HepG2 (cell line): ENCODE measurements around the gene SHC3. TPM values are rescaled to one million over a fixed set of nuclear protein-coding genes. Genes with fewer than 3 reads are reported as not detected.

Experiments used
- ARNT ChIP-seq: fragments of 450-650 bp; IDR thresholded peaks from 2 replicates; pipeline ENCODE4 v1.6.1; 2017
- BCL3 ChIP-seq: sonication (generic); formaldehyde crosslinking; IDR thresholded peaks from 2 replicates; pipeline ENCODE4 v1.5.1; 2020; ENCODE audit warnings: mild to moderate bottlenecking, missing genetic modification reagents, moderate library complexity
- ELK4 ChIP-seq: sonication (generic); formaldehyde crosslinking; IDR thresholded peaks from 2 replicates; pipeline ENCODE4 v1.9.0; 2021; ENCODE audit warnings: missing genetic modification reagents, borderline replicate concordance
- GZF1 ChIP-seq: sonication (generic); formaldehyde crosslinking; IDR thresholded peaks from 2 replicates; pipeline ENCODE4 v1.5.1; 2020; ENCODE audit warnings: mild to moderate bottlenecking, missing genetic modification reagents
- HMG20B ChIP-seq: conservative IDR thresholded peaks from 2 replicates; pipeline ENCODE4 v1.6.1; 2016; ENCODE audit warnings: missing genetic modification reagents, missing compliant biosample characterization
- NCOR1 ChIP-seq: fragments of 200-600 bp; sonication (generic); IDR thresholded peaks from 2 replicates; pipeline ENCODE4 v1.7.0; 2017; ENCODE audit warnings: antibody characterized with exemption, low read length, borderline replicate concordance
- ZHX2 ChIP-seq, 2 experiments: sonication (generic) in 1 of 2; formaldehyde crosslinking in 1 of 2; IDR thresholded peaks; 2 replicates each; pipeline versions ENCODE4 v1.6.1 to v1.9.0; 2014 to 2022; ENCODE audit warnings: antibody characterized with exemption in 1 of 2, borderline replicate concordance in 1 of 2, inconsistent platforms in 1 of 2, low read depth in 1 of 2, missing genetic modification reagents in 1 of 2
- ZNF7 ChIP-seq: IDR thresholded peaks from 2 replicates; pipeline ENCODE4 v1.6.1; 2016; ENCODE audit warnings: missing biosample characterization, missing genetic modification reagents
- ZNF83 ChIP-seq: sonication (generic); formaldehyde crosslinking; IDR thresholded peaks from 2 replicates; pipeline ENCODE4 v1.4.0; 2020; ENCODE audit warnings: missing genetic modification reagents, mild to moderate bottlenecking, borderline replicate concordance
- ZZZ3 ChIP-seq: sonication (generic); formaldehyde crosslinking; IDR thresholded peaks from 2 replicates; pipeline ENCODE4 v1.4.0; 2020; ENCODE audit warnings: missing genetic modification reagents, mild to moderate bottlenecking, borderline replicate concordance
- polyA plus RNA-seq, 8 experiments: library from polyadenylated mRNA; depleted of rRNA in 3 of 8; stranded (reverse) in 7 of 8; unstranded in 1 of 8; fragments of >200 nt; fragmentation: Illumina TruSeq in 4 of 8; extraction: Trizol in 4 of 8; gene quantifications; 2 replicates each; pipeline versions ENCODE4 v1.2.1 to v1.2.3, GENCODE V29; 2011 to 2016; ENCODE audit warnings: low read depth in 4 of 8, missing spikeins in 1 of 8, mixed read lengths in 1 of 8; ENCODE audit not compliant: insufficient read depth in 1 of 8
- total RNA-seq, 5 experiments: library from RNA; depleted of rRNA; stranded (reverse); fragments of >200 nt; fragmentation: Illumina TruSeq; extraction: Trizol; gene quantifications; 2 replicates each; pipeline ENCODE4 v1.2.3, GENCODE V29; 2016; ENCODE audit warnings: low read depth in 1 of 5

The SHC3 gene
- total and polyA plus RNA-seq, 2 of the 13 experiments (the other 11 are each of a cell fraction or from before 2014, with no cell fraction given), result 0.09 to 0.89 TPM

GRCh38 chr9:89120704-89121103 is 57.9 kb downstream of the SHC3 start (continued):
- TF ChIP-seq ARNT, result no peak
- TF ChIP-seq ZZZ3 (CRISPR knock-in tag), result no peak
- no peak for TF ChIP-seq ZNF83 (CRISPR knock-in tag)
- TF ChIP-seq ZHX2 (IDR thresholded peaks at IDR 0.05; ENCODE audit: low read depth), result no peak
- TF ChIP-seq ZHX2 (CRISPR knock-in tag; IDR thresholded peaks at IDR 0.05; ENCODE audit: borderline replicate concordance), result no peak
- no peak for TF ChIP-seq GZF1 (CRISPR knock-in tag)
- no peak for TF ChIP-seq HMG20B (CRISPR knock-in tag)
- no peak for TF ChIP-seq NCOR1
- TF ChIP-seq ZNF7 (CRISPR knock-in tag), result no peak
- no peak for TF ChIP-seq ELK4 (CRISPR knock-in tag)
- TF ChIP-seq BCL3 (CRISPR knock-in tag), result no peak
